Measurements from ENCODE around the gene UHRF1. TPM values are rescaled to one million over a fixed set of nuclear protein-coding genes. Genes with fewer than 3 reads are reported as not detected.

UHRF1 gene
- 104 TPM for polyA plus RNA-seq (2013, experiment 1 of 4)
- polyA plus RNA-seq (2013, experiment 2 of 4), result 117 TPM
- polyA plus RNA-seq (2013, experiment 3 of 4), result 46.2 TPM
- 45.6 TPM for polyA plus RNA-seq (2013, experiment 4 of 4)

- no peaks in the 10 kb centered on the region for H3K27me3 ChIP-seq (ENCODE audit: control insufficient read depth, insufficient read depth, low read length, poor library complexity, severe bottlenecking)
- peak within 1 kb of the TSS; percentile 63 for H3K4me3 ChIP-seq (ENCODE audit: insufficient read depth, low read depth, low read length)
- H3K9me3 ChIP-seq (ENCODE audit: control insufficient read depth, low read length), result no peaks in the 10 kb centered on the region
- peaks cover 21% of the 10 kb centered on the region for H3K4me1 ChIP-seq (ENCODE audit: control insufficient read depth, insufficient read depth, low read length)
- no peak within 1 kb of the TSS for H3K27ac ChIP-seq (ENCODE audit: insufficient read depth, low read depth, low read length, poor library complexity, severe bottlenecking)
- H3K36me3 ChIP-seq (ENCODE audit: control insufficient read depth, insufficient read depth, low read length), result peaks cover 4% of the 10 kb centered on the region
- 5% methylated on average over 89 of the region's 89 CpGs for WGBS, 2 experiments
Observed at GRCh38 chr19:4909156-4909896, at the start of gene UHRF1. Gene UHRF1, plus strand, starts transcription at chr19:4909501. Its CDS starts 1,385 bp downstream, at chr19:4910886.

- WGBS, 2 experiments, result 95 to 96% methylated on average over 11 of the region's 11 CpGs
- Histone ChIP-seq H3K27ac (ENCODE audit: insufficient read depth, low read depth, low read length, poor library complexity, severe bottlenecking) (no peak overlapping the region), H3K4me3 (ENCODE audit: insufficient read depth, low read depth, low read length) (no peak overlapping the region), H3K4me1 (ENCODE audit: control insufficient read depth, insufficient read depth, low read length) (no peaks in the 10 kb centered on the region), H3K27me3 (ENCODE audit: control insufficient read depth, insufficient read depth, low read length, poor library complexity, severe bottlenecking) (no peaks in the 10 kb centered on the region), H3K36me3 (ENCODE audit: control insufficient read depth, insufficient read depth, low read length) (peaks cover 24% of the 10 kb centered on the region), H3K9me3 (ENCODE audit: control insufficient read depth, low read length) (no peaks in the 10 kb centered on the region)
Observed at GRCh38 chr19:4859697-4860096, 49.6 kb upstream of the UHRF1 start.

- Histone ChIP-seq H3K36me3 (ENCODE audit: control insufficient read depth, insufficient read depth, low read length) (peaks cover 19% of the 10 kb centered on the region), H3K4me3 (ENCODE audit: insufficient read depth, low read depth, low read length) (no peak overlapping the region), H3K9me3 (ENCODE audit: control insufficient read depth, low read length) (no peaks in the 10 kb centered on the region), H3K27me3 (ENCODE audit: control insufficient read depth, insufficient read depth, low read length, poor library complexity, severe bottlenecking) (no peaks in the 10 kb centered on the region), H3K27ac (ENCODE audit: insufficient read depth, low read depth, low read length, poor library complexity, severe bottlenecking) (no peak overlapping the region), H3K4me1 (ENCODE audit: control insufficient read depth, insufficient read depth, low read length) (no peaks in the 10 kb centered on the region)
- 90 to 91% methylated on average over 10 of the region's 10 CpGs for WGBS, 2 experiments
Observed at GRCh38 chr19:4861147-4861546, 48.2 kb upstream of the UHRF1 start.

DNA sequence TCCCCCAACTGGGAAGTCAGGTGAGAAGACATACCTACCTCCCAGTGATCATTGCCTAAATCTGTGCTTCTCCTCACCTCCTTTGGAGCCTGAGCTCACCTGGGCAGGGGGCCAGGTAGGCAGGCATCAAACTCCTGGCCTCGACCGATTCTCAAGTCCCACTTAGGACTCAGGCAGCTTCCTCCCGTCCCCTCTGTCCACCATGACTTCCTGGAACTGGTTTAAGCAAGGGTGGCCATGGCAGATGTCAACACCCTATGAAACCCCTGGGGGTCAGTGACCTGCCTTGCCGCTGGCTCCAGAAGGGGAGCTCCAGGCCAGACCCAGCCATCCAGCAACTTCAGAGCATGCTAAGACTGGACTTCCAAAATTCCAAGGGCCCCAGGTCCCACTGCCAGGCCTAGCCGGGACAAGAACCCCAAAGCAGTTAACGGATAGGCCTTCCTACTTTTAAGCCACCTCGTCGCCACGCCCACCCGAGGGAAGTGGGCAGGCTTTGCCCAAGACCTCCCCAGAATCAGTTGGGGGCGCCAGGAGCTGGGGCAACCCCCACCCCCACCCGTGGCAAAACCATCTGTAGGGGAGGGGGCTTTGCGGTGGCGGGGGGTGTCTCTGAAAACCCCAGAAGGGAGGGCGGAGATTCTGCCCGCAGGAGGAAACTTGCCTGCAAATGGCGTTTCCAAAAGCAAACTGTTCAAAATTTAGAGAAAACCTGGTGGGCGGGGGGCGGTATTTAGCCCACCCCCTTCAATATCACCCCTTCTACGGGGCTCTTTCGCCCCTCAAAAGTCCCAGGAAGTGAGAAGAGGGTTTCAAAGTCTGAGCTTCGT is 42.5 kb upstream of the UHRF1 start:
- peaks cover 5% of the 10 kb centered on the region for H3K4me1 ChIP-seq (ENCODE audit: control insufficient read depth, insufficient read depth, low read length)
- whole genome bisulfite sequencing, 2 experiments, result 11 to 12% methylated on average over 21 to 22 of the region's 22 CpGs
- peak overlapping the region; percentile 91 for H3K4me3 ChIP-seq (ENCODE audit: insufficient read depth, low read depth, low read length)
- H3K9me3 ChIP-seq (ENCODE audit: control insufficient read depth, low read length), result no peaks in the 10 kb centered on the region
- no peaks in the 10 kb centered on the region for H3K36me3 ChIP-seq (ENCODE audit: control insufficient read depth, insufficient read depth, low read length)
- H3K27ac ChIP-seq (ENCODE audit: insufficient read depth, low read depth, low read length, poor library complexity, severe bottlenecking), result peak overlapping the region; percentile 55
- no peaks in the 10 kb centered on the region for H3K27me3 ChIP-seq (ENCODE audit: control insufficient read depth, insufficient read depth, low read length, poor library complexity, severe bottlenecking)

DNA sequence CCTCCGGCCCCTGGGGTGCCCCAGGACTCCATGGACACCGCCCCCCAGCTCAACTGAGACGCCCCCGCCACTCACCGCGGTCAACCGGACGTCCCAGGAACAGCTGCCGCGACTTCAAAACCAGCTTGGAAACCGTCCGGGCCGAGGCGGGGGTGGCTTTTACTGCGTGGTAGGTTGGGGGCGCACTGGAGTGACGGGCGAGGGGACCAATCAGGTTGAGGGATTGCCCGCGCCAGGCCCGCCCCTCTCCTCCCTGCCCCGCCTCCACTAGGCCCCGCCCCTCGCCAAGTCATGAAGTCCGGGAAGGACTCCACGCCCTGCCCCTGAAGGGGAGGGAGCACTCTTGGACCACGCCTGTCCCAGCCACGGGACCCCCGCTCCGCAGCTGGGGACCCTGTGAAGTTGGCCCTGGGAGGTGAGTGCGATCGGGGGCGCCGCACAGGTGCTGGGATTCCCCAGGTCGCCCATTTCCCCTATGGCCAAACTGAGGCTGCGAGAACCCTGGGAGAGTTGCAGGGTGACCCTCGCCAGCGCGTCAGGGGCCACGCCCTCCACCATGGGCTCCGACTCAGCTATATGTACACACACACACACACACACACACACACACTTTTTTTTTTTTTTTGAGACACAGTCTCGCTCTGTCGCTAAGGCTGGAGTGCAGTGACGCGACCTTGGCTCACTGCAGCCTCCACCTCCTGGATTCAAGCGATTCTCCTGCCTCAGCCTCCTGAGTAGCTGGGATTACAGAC is 41.6 kb upstream of the UHRF1 start, which contains the start of gene PLIN3:
PLIN3 (minus strand) TSS at position 134 of the 752 bp plus-strand sequence. CDS start 6,273 bp downstream, outside the sequence.
- peak within 1 kb of the TSS; percentile 55 for H3K27ac ChIP-seq (ENCODE audit: insufficient read depth, low read depth, low read length, poor library complexity, severe bottlenecking)
- peaks cover 5% of the 10 kb centered on the region for H3K4me1 ChIP-seq (ENCODE audit: control insufficient read depth, insufficient read depth, low read length)
- WGBS, 2 experiments, result 12 to 14% methylated on average over 44 to 46 of the region's 46 CpGs
- peak within 1 kb of the TSS; percentile 91 for H3K4me3 ChIP-seq (ENCODE audit: insufficient read depth, low read depth, low read length)
- H3K9me3 ChIP-seq (ENCODE audit: control insufficient read depth, low read length), result no peaks in the 10 kb centered on the region
- no peaks in the 10 kb centered on the region for H3K27me3 ChIP-seq (ENCODE audit: control insufficient read depth, insufficient read depth, low read length, poor library complexity, severe bottlenecking)
- H3K36me3 ChIP-seq (ENCODE audit: control insufficient read depth, insufficient read depth, low read length), result no peaks in the 10 kb centered on the region

- Histone ChIP-seq H3K27ac (ENCODE audit: insufficient read depth, low read depth, low read length, poor library complexity, severe bottlenecking) (no peak overlapping the region), H3K27me3 (ENCODE audit: control insufficient read depth, insufficient read depth, low read length, poor library complexity, severe bottlenecking) (no peaks in the 10 kb centered on the region), H3K36me3 (ENCODE audit: control insufficient read depth, insufficient read depth, low read length) (no peaks in the 10 kb centered on the region), H3K9me3 (ENCODE audit: control insufficient read depth, low read length) (no peaks in the 10 kb centered on the region), H3K4me3 (ENCODE audit: insufficient read depth, low read depth, low read length) (no peak overlapping the region), H3K4me1 (ENCODE audit: control insufficient read depth, insufficient read depth, low read length) (peaks cover 5% of the 10 kb centered on the region)
- WGBS, 2 experiments, result 92% methylated on average over 9 to 10 of the region's 10 CpGs
Observed at GRCh38 chr19:4868286-4868834, 40.9 kb upstream of the UHRF1 start.

GRCh38 chr19:4870025-4870700 is 39.1 kb upstream of the UHRF1 start:
- H3K4me1 ChIP-seq (ENCODE audit: control insufficient read depth, insufficient read depth, low read length), result peaks cover 5% of the 10 kb centered on the region
- no peak overlapping the region for H3K27ac ChIP-seq (ENCODE audit: insufficient read depth, low read depth, low read length, poor library complexity, severe bottlenecking)
- no peaks in the 10 kb centered on the region for H3K27me3 ChIP-seq (ENCODE audit: control insufficient read depth, insufficient read depth, low read length, poor library complexity, severe bottlenecking)
- no peaks in the 10 kb centered on the region for H3K9me3 ChIP-seq (ENCODE audit: control insufficient read depth, low read length)
- H3K36me3 ChIP-seq (ENCODE audit: control insufficient read depth, insufficient read depth, low read length), result no peaks in the 10 kb centered on the region
- WGBS, 2 experiments, result 73 to 82% methylated on average over 10 of the region's 10 CpGs
- no peak overlapping the region for H3K4me3 ChIP-seq (ENCODE audit: insufficient read depth, low read depth, low read length)

GRCh38 chr19:4871711-4872110 is 37.6 kb upstream of the UHRF1 start:
- Histone ChIP-seq H3K9me3 (ENCODE audit: control insufficient read depth, low read length) (no peaks in the 10 kb centered on the region), H3K4me1 (ENCODE audit: control insufficient read depth, insufficient read depth, low read length) (peaks cover 2% of the 10 kb centered on the region), H3K27me3 (ENCODE audit: control insufficient read depth, insufficient read depth, low read length, poor library complexity, severe bottlenecking) (no peaks in the 10 kb centered on the region), H3K27ac (ENCODE audit: insufficient read depth, low read depth, low read length, poor library complexity, severe bottlenecking) (no peak overlapping the region), H3K36me3 (ENCODE audit: control insufficient read depth, insufficient read depth, low read length) (no peaks in the 10 kb centered on the region), H3K4me3 (ENCODE audit: insufficient read depth, low read depth, low read length) (no peak overlapping the region)
- 84 to 91% methylated on average over 6 of the region's 6 CpGs for WGBS, 2 experiments

DNA sequence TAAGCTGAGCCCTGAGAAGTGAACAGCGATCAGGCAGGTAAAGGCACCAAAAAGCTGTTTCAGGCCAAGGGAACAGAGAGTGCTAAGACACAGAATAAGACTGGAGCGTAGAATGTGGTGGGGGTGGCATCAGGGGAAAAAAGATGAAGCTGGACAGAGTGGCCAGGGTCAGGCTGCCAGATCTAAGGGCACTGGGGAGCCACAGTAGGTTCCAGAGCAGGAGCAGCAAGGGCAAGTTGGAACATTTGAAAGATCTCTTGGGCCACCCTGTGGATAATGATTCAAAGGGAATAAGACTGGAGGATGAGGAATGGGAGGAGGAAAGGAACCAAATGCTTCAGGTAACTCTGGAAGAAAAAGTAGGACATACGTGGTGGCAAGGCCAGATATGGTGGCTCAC is 35.4 kb upstream of the UHRF1 start:
- H3K36me3 ChIP-seq (ENCODE audit: control insufficient read depth, insufficient read depth, low read length), result no peaks in the 10 kb centered on the region
- no peak overlapping the region for H3K27ac ChIP-seq (ENCODE audit: insufficient read depth, low read depth, low read length, poor library complexity, severe bottlenecking)
- H3K4me3 ChIP-seq (ENCODE audit: insufficient read depth, low read depth, low read length), result no peak overlapping the region
- peaks cover 14% of the 10 kb centered on the region for H3K4me1 ChIP-seq (ENCODE audit: control insufficient read depth, insufficient read depth, low read length)
- 96 to 97% methylated on average over 3 of the region's 3 CpGs for WGBS, 2 experiments
- no peaks in the 10 kb centered on the region for H3K9me3 ChIP-seq (ENCODE audit: control insufficient read depth, low read length)
- H3K27me3 ChIP-seq (ENCODE audit: control insufficient read depth, insufficient read depth, low read length, poor library complexity, severe bottlenecking), result no peaks in the 10 kb centered on the region
